HG02970 (cell line): ENCODE data around the gene EFR3B.
"Not testable (repeated sequence)": the region's sequence is repeated elsewhere in the genome, so short reads cannot be mapped to it uniquely, and the experiment has no call there.

ENCODE experiments used
- ATAC-seq: cut with Tn5 transposase; IDR thresholded peaks from one replicate; pipeline ENCODE4 v1.9.1; 2021; ENCODE audit warnings: mild to moderate bottlenecking, moderate library complexity, moderate number of reproducible peaks; ENCODE audit not compliant: unreplicated experiment, low FRiP score

Gene EFR3B

DNA sequence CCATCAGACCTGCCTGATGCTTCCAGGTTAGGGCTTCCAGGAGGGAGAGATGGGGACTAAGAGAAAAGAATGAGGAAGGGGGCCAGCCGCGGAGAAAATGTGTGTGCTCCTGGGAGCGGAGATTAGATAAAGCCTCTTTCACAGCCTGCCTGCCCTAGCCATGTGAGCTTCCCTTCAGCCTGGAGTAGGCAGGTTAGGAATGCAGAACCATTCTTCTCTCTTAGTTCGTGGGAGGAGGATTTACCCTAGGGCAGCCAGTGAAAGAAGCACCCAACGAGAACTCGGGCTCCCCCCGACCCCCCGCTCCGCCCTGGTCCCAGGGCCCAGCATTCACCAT lies 90.4 kb downstream of the EFR3B start:
- ATAC-seq: no peak

DNA sequence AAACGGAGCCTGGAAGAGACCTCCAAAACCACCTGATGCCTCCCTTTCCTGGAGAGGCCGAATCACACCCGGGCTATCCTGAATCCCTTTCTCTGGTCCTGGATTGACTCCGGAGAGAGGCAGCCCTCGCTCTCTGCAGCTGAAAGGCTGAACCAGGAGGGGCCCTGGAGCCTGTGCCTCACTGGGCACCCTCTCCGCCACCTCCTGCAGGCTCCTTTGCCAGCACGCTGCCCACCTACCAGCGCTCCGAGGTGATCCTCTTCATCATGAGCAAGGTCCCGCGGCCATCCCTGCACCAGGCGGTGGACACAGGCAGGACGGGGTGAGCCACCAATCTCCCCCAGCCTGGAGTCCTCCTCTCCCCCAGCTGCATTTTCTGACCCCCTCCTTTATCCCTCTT lies 90.8 kb downstream of the EFR3B start:
- ATAC-seq: no peak

DNA sequence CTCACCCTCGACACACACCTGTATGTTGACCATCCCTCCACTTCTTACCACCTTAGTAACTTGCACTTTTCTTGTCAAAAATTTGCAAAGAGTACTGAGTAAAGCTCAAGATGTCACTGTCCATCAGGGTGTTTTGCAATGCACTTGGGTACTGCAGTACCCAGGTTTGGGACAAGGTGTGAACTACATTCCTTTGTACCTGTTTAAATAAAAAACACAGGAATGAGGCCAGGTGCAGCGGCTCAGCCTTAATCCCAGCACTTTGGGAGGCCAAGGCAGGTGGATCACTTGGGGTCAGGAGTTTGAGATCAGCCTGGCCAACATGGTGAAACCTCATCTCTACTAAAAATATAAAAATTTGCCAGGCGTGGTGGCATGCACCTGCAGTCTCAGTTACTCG lies 98.7 kb downstream of the EFR3B start:
- not testable (repeated sequence) for ATAC-seq

DNA sequence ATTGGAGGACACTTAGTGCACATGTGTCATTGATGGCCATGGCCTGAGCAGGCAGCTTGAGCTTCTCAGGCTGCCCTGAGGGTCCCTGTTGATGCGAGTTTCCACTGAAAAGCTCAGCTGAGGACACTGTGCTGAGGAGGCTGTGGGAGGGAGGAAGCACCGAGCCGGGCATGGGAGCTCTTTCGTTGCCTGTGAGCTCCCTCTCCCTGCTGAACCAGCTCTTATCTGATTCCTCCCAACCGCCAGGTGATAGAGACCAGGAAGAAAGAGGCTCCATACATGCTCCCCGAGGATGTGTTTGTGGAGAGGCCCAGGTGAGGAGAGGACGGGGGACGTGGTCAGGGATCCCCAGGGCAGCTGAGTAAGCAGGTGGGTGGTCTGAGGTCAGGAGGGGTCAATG lies 99.2 kb downstream of the EFR3B start:
- no peak for ATAC-seq

- ATAC-seq: no peak
Measured at GRCh38 chr2:25145803-25146202, 103.9 kb downstream of the EFR3B start.

DNA sequence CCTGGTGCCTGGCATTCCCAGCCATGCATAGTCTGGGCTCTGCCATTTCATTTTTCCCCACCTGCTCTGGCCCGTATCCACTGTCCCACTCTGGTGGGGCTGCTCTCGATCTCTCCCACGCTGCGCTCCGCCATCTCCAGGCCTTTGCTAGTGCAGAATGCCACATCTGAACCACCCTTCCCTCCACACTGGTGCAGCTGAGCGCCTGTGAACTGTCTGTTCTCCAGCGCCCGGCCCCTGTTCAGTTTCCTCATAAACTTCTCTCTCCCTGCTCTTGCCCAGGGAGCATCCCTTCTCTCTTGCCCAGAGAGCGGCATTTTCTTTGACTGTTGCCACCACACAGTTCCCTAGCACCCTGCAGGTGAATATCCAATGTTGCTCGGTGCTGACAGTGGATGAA lies 105.0 kb downstream of the EFR3B start:
- no peak for ATAC-seq

GRCh38 chr2:25149646-25150045 lies 107.8 kb downstream of the EFR3B start:
- ATAC-seq: no peak

- not testable (repeated sequence) for ATAC-seq
Measured at GRCh38 chr2:25150993-25151392, 109.1 kb downstream of the EFR3B start.

DNA sequence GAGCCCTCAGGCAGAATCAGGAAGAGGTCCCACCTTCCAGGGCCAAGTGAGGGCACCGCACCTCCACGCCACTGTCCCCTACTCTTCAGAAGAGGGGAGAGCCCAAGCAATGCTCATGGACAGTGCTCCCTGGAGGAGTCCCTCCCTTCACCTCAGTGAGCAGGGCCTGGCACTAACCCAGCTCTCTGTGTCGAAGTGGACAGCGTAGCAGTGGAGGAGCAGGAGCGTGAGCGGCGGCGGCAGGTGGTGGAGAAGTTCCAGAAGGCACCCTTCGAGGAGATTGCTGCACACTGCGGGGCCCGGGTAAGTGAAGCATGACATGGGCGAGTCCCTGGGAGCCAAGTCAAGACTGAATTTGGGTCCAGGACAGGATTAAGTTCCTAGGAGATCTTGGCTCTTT lies 109.8 kb downstream of the EFR3B start:
- no peak for ATAC-seq

- ATAC-seq: no peak
Measured at GRCh38 chr2:25155401-25155800, 113.5 kb downstream of the EFR3B start.

DNA sequence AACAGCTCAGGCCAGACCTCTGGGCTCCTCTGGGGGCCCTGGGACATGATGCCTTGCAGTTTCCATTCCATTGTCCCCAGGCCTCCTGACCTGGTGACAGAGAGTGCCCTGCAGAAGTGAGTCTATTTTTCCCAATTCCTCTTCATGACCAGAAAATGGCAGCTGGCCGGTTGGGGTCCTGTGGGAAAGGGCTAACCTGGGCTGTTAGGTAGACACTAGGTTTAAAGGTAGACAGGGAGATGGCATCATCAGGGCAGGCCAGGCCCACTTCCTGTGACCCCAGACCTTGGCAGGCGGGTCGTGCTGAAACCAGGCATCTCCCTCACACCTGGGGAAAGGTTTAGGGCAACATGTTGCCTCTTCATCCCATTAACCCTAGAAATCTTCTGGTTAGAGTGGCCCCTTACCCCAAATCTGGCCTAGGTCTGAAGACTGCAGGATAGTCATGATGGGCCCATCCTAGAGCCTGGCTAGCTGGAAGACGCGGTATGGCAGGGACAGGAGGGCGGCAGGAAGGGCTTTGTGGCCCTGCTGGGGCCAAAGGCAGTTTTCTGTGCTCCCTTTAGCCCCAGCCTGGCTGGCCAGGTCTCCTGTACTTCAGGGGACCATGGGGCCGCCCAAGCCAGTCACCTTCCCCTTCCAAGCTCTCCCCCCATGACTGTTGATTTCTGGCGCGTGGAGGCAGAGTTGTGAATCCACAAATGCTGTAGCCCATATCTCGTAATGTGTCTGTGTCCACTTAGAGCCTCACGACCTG lies 116.4 kb downstream of the EFR3B start:
- no peak for ATAC-seq

DNA sequence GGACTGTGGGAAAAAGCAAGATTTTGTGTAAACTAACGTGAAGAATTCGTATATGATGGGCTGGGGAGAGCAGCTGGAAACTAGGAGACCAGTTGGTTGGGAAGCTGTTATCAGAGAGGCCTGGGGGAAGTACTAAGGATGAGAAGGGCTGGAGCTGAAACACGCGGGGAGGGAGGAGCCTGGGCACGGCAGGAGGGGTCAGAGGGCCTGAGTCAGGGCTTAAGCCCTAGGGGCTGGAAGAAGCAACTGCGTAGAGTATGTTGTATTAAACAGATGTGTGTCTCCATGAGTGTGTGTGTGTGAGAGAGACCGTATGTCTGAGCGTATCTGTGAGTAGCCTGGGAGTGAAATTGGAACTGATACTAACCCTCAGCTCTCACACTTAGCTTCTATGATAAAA lies 118.1 kb downstream of the EFR3B start:
- ATAC-seq: no peak

GRCh38 chr2:25160376-25160775 lies 118.5 kb downstream of the EFR3B start:
- ATAC-seq: no peak

DNA sequence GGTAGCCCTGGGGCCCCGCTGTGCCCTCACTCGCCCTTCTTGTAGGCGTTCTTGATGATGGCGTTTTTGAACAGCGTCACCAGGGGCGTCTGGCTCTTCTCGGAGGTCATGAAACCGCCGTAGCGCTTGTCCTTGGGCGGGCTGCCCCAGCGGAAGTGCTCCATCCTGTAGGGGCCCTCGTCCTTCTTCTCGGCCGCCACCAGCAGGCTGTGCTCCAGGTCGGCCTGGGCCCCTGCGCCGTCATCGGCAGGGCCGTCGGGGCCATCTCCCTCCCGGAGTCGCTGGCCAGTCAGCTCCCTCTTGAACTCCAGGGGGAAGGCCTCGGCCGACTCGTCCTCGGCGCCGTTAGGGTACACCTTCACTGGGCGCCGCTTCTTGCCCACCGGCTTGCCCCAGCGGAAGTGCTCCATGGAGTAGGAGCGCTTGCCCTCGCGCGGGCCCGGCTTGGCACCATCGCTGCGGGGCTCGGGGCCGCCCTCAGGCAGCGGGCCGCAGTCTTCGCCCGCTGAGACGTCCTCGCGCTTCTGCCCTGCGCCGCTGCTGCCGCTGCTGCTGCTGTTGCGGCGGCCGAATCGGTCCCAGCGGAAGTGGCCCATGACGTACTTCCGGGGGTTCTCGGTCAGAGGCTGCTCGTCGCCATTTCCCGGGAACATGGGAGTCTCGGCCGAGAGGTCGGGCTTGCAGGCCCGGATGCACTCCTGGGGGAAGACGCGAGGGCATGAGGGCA lies 119.3 kb downstream of the EFR3B start:
- ATAC-seq: no peak

- ATAC-seq: not testable (repeated sequence)
Measured at GRCh38 chr2:25162061-25162460, 120.2 kb downstream of the EFR3B start.

GRCh38 chr2:25164561-25164960 lies 122.7 kb downstream of the EFR3B start:
- no peak for ATAC-seq

- peak; percentile 48 for ATAC-seq
Measured at GRCh38 chr2:25165992-25166875, 124.4 kb downstream of the EFR3B start.

- ATAC-seq: no peak
Measured at GRCh38 chr2:25168256-25169072, 126.6 kb downstream of the EFR3B start, which contains the start of gene POMC. POMC (minus strand) TSS chr2:25168580; CDS start chr2:25164772, 3,808 bp downstream.

GRCh38 chr2:25169073-25169470 lies 127.2 kb downstream of the EFR3B start:
- ATAC-seq: no peak

- no peak for ATAC-seq
Measured at GRCh38 chr2:25170888-25171287, 129.0 kb downstream of the EFR3B start.
